ENCODE results near the gene F8.

DNA sequence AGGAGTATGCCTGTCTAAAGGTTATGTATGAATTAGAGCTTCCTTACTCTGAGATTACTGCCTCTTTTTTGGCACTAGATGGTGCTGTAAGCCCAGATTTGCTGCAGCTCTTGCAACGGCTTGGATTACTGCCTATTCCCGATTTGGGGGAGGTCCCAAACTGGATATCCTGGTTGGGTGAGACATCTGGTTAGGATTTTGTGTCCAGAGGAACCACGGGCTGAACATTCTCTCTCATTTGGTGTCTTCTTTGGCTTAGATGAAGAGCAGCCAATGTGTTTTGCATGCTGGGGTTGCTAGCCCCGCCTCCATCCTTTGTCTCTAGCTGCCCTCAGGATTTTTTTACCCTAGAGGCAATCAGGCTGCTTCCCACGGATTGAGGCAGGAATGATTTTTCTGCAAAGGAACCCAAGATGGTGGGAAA lies 104.5 kb downstream of the F8 start:
- TF ChIP-seq, protein P1, sequence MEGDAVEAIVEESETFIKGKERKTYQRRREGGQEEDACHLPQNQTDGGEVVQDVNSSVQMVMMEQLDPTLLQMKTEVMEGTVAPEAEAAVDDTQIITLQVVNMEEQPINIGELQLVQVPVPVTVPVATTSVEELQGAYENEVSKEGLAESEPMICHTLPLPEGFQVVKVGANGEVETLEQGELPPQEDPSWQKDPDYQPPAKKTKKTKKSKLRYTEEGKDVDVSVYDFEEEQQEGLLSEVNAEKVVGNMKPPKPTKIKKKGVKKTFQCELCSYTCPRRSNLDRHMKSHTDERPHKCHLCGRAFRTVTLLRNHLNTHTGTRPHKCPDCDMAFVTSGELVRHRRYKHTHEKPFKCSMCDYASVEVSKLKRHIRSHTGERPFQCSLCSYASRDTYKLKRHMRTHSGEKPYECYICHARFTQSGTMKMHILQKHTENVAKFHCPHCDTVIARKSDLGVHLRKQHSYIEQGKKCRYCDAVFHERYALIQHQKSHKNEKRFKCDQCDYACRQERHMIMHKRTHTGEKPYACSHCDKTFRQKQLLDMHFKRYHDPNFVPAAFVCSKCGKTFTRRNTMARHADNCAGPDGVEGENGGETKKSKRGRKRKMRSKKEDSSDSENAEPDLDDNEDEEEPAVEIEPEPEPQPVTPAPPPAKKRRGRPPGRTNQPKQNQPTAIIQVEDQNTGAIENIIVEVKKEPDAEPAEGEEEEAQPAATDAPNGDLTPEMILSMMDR (IDR thresholded peaks at IDR 0.05): peak in 3 of 4 experiments; percentile 28 to 65 (median 42)
- TF ChIP-seq POLR2A (IDR thresholded peaks at IDR 0.05): no peak
